Panc1 (cell line): ENCODE measurements around the gene CCDC69.

Experiments used
- POLR2AphosphoS5 ChIP-seq: IDR thresholded peaks from 2 replicates; pipeline ENCODE4 v1.6.1; 2012; ENCODE audit warnings: mild to moderate bottlenecking, low read depth, low read length, moderate library complexity
- SIN3A ChIP-seq: IDR thresholded peaks from 2 replicates; pipeline ENCODE4 v1.6.1; 2012; ENCODE audit warnings: low read depth, mild to moderate bottlenecking, low read length, moderate library complexity, borderline replicate concordance; ENCODE audit not compliant: insufficient read depth
- TCF7L2 ChIP-seq: IDR thresholded peaks from 2 replicates; pipeline ENCODE4 v1.6.1; 2011; ENCODE audit warnings: mild to moderate bottlenecking, low read depth, low read length, inconsistent platforms
- TF ChIP-seq, protein P1 (sequence below): fragments of 450-650 bp; IDR thresholded peaks from 2 replicates; pipeline ENCODE4 v1.5.1; 2017; ENCODE audit warnings: mild to moderate bottlenecking
- TF ChIP-seq, protein P2 (sequence below), 2 experiments: IDR thresholded peaks; 2 replicates each; pipeline ENCODE4 v1.6.1; 2011 to 2012; ENCODE audit warnings: low read depth in 2 of 2, control low read depth in 1 of 2, low read length in 1 of 2, mild to moderate bottlenecking in 1 of 2, moderate library complexity in 1 of 2; ENCODE audit not compliant: insufficient read depth in 1 of 2

DNA sequence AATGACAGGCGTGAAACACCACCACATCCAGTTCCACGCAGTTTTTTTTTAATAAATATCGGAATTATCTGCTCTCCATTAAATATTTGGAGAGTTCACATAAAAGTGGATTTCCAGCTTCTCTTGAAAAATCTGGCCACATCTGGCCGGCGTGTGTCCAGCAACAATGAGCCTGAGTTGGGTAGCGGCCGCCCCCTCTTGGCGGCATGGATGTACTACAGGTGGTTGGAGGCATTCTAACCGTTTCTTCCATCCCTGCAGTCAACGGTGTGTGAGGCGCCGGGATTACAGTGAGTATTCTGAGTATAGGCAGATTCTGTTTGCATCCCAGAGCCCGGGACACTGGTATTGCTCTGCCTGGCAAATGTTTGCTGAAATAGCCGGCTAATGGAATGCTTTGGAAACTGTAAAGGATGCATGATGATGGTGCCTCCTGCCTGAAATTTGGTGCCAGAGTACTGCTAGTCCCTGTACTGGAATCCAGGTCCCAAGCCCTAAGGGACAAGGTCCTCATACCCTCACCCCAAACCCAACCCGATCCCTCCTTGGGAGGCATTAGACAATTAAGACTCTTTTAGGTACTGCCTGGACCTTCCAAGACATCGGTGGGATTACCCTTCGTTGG, 15.5 kb upstream of the CCDC69 start:
- TF ChIP-seq, protein P1, sequence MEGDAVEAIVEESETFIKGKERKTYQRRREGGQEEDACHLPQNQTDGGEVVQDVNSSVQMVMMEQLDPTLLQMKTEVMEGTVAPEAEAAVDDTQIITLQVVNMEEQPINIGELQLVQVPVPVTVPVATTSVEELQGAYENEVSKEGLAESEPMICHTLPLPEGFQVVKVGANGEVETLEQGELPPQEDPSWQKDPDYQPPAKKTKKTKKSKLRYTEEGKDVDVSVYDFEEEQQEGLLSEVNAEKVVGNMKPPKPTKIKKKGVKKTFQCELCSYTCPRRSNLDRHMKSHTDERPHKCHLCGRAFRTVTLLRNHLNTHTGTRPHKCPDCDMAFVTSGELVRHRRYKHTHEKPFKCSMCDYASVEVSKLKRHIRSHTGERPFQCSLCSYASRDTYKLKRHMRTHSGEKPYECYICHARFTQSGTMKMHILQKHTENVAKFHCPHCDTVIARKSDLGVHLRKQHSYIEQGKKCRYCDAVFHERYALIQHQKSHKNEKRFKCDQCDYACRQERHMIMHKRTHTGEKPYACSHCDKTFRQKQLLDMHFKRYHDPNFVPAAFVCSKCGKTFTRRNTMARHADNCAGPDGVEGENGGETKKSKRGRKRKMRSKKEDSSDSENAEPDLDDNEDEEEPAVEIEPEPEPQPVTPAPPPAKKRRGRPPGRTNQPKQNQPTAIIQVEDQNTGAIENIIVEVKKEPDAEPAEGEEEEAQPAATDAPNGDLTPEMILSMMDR = peak; percentile 84
- TF ChIP-seq, protein P2, sequence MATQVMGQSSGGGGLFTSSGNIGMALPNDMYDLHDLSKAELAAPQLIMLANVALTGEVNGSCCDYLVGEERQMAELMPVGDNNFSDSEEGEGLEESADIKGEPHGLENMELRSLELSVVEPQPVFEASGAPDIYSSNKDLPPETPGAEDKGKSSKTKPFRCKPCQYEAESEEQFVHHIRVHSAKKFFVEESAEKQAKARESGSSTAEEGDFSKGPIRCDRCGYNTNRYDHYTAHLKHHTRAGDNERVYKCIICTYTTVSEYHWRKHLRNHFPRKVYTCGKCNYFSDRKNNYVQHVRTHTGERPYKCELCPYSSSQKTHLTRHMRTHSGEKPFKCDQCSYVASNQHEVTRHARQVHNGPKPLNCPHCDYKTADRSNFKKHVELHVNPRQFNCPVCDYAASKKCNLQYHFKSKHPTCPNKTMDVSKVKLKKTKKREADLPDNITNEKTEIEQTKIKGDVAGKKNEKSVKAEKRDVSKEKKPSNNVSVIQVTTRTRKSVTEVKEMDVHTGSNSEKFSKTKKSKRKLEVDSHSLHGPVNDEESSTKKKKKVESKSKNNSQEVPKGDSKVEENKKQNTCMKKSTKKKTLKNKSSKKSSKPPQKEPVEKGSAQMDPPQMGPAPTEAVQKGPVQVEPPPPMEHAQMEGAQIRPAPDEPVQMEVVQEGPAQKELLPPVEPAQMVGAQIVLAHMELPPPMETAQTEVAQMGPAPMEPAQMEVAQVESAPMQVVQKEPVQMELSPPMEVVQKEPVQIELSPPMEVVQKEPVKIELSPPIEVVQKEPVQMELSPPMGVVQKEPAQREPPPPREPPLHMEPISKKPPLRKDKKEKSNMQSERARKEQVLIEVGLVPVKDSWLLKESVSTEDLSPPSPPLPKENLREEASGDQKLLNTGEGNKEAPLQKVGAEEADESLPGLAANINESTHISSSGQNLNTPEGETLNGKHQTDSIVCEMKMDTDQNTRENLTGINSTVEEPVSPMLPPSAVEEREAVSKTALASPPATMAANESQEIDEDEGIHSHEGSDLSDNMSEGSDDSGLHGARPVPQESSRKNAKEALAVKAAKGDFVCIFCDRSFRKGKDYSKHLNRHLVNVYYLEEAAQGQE (IDR thresholded peaks at IDR 0.05; ENCODE audit: insufficient read depth in 1 of 2, low read depth in 2 of 2, low read length in 1 of 2) = no peak
- TF ChIP-seq POLR2AphosphoS5 (no peak), SIN3A (no peak), TCF7L2 (no peak)
